Colon (tissue), 2 donors: ENCODE measurements around the gene PGRMC1.
"Not testable (repeated sequence)": the region's sequence is repeated elsewhere in the genome, so short reads cannot be mapped to it uniquely, and the experiment has no call there.

Source experiments
- FAIRE-seq: peaks from 2 replicates; lab custom pipeline; 2012; peaks lifted over from hg19 to GRCh38; lab: Jason Lieb, UNC
- donor health status: control.
- donor health status: control.

The PGRMC1 gene

GRCh38 chrX:119235051-119235511 is 1.0 kb upstream of the PGRMC1 start:
- FAIRE-seq, result no peak

- FAIRE-seq, result no peak
Observed at GRCh38 chrX:119236623-119237561, 807 bp downstream of the PGRMC1 start.

- FAIRE-seq, result no peak
Observed at GRCh38 chrX:119237562-119237942, 1.5 kb downstream of the PGRMC1 start.

- no peak for FAIRE-seq
Observed at GRCh38 chrX:119238557-119238956, 2.5 kb downstream of the PGRMC1 start.

GRCh38 chrX:119240356-119240755 is 4.3 kb downstream of the PGRMC1 start:
- FAIRE-seq, result no peak

GRCh38 chrX:119247702-119248101 is 11.6 kb downstream of the PGRMC1 start:
- FAIRE-seq, result peak; percentile 66

- FAIRE-seq, result no peak
Observed at GRCh38 chrX:119249891-119250290, 13.8 kb downstream of the PGRMC1 start.

GRCh38 chrX:119251386-119251785 is 15.3 kb downstream of the PGRMC1 start:
- no peak for FAIRE-seq

- FAIRE-seq, result no peak
Observed at GRCh38 chrX:119252716-119253115, 16.6 kb downstream of the PGRMC1 start.

- no peak for FAIRE-seq
Observed at GRCh38 chrX:119266364-119266995, 30.4 kb downstream of the PGRMC1 start.

GRCh38 chrX:119267115-119267514 is 31.0 kb downstream of the PGRMC1 start:
- FAIRE-seq, result peak; percentile 14

- no peak for FAIRE-seq
Observed at GRCh38 chrX:119272882-119273419, 36.9 kb downstream of the PGRMC1 start.

- no peak for FAIRE-seq
Observed at GRCh38 chrX:119273420-119274192, 37.5 kb downstream of the PGRMC1 start.

GRCh38 chrX:119282347-119282746 is 46.3 kb downstream of the PGRMC1 start:
- not testable (repeated sequence) for FAIRE-seq

GRCh38 chrX:119288890-119289393 is 52.9 kb downstream of the PGRMC1 start:
- FAIRE-seq, result no peak

- peak; percentile 36 for FAIRE-seq
Observed at GRCh38 chrX:119290476-119290875, 54.4 kb downstream of the PGRMC1 start.

- not testable (repeated sequence) for FAIRE-seq
Observed at GRCh38 chrX:119291246-119291645, 55.2 kb downstream of the PGRMC1 start.

GRCh38 chrX:119292445-119292844 is 56.4 kb downstream of the PGRMC1 start:
- FAIRE-seq, result no peak
